ENCODE measurements around the gene DPP7.

DNA sequence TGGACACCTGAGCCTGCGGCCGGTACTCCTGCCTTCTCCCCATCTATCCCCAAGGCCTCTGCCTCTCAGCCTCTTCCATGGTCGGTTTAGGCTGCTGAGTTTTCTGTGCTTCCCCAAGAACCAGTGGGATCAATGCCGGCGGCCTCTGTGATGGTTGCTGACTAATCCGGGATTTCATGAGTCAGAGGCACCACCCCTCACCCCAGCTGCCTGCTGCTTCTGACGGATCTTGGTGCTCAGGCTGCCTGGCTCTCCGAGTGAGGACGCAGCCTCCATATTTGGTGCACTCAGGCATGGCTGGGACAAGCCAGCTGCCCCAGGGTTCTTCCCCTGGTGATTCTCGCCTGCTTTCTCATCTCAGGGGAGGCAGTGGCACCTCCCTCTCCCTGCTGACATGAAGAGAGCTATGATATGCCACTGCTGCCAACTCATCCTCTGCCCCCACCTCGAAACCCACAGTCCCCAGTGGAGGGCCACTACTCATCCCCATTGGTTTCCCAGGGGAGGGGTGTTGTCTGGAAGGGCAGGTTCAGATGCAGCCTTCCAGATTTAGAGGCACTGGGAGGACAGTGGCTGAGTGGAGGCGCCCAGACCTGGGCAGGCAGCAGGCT lies 31.0 kb downstream of the DPP7 start:
- TF ChIP-seq, protein P1, sequence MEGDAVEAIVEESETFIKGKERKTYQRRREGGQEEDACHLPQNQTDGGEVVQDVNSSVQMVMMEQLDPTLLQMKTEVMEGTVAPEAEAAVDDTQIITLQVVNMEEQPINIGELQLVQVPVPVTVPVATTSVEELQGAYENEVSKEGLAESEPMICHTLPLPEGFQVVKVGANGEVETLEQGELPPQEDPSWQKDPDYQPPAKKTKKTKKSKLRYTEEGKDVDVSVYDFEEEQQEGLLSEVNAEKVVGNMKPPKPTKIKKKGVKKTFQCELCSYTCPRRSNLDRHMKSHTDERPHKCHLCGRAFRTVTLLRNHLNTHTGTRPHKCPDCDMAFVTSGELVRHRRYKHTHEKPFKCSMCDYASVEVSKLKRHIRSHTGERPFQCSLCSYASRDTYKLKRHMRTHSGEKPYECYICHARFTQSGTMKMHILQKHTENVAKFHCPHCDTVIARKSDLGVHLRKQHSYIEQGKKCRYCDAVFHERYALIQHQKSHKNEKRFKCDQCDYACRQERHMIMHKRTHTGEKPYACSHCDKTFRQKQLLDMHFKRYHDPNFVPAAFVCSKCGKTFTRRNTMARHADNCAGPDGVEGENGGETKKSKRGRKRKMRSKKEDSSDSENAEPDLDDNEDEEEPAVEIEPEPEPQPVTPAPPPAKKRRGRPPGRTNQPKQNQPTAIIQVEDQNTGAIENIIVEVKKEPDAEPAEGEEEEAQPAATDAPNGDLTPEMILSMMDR (IDR thresholded peaks at IDR 0.05; ENCODE audit: low read length), result no peak
- no peak for TF ChIP-seq EZH2phosphoT487 (IDR thresholded peaks at IDR 0.05; ENCODE audit: low read length)

All from MM.1S (cell line).